Measurements from ENCODE around the gene NEIL1.

Gene NEIL1

GRCh38 chr15:75357976-75358673 lies 11.3 kb downstream of the NEIL1 start:
- DNase-seq: no peak

- no peak for DNase-seq
Measured at GRCh38 chr15:75358771-75359536, 12.1 kb downstream of the NEIL1 start.

GRCh38 chr15:75359537-75360250 lies 12.9 kb downstream of the NEIL1 start:
- DNase-seq: no peak

- DNase-seq: no peak
Measured at GRCh38 chr15:75360391-75360790, 13.6 kb downstream of the NEIL1 start.

- no peak for DNase-seq
Measured at GRCh38 chr15:75360856-75361255, 14.0 kb downstream of the NEIL1 start.

- no peak for DNase-seq
Measured at GRCh38 chr15:75361361-75361988, 14.6 kb downstream of the NEIL1 start.

- DNase-seq: no peak
Measured at GRCh38 chr15:75361989-75362641, 15.3 kb downstream of the NEIL1 start.

- no peak for DNase-seq
Measured at GRCh38 chr15:75362642-75363249, 15.9 kb downstream of the NEIL1 start.

- no peak for DNase-seq
Measured at GRCh38 chr15:75363786-75364185, 16.9 kb downstream of the NEIL1 start.

- no peak for DNase-seq
Measured at GRCh38 chr15:75364881-75365280, 18.0 kb downstream of the NEIL1 start.

- no peak for DNase-seq
Measured at GRCh38 chr15:75366163-75366562, 19.3 kb downstream of the NEIL1 start.

GRCh38 chr15:75367006-75367405 lies 20.2 kb downstream of the NEIL1 start:
- DNase-seq: no peak

GRCh38 chr15:75367406-75367912 lies 20.6 kb downstream of the NEIL1 start:
- no peak for DNase-seq

GRCh38 chr15:75367913-75368688 lies 21.3 kb downstream of the NEIL1 start, which contains the start of gene MAN2C1:
TSS of gene MAN2C1 (minus strand) at chr15:75368607. CDS start at chr15:75368583, 24 bp downstream.
- DNase-seq: peak in 13 of 14 donors; percentile 30 to 89 (median 79)

GRCh38 chr15:75368689-75369239 lies 21.9 kb downstream of the NEIL1 start:
- peak in 1 of 14 donors; percentile 68 for DNase-seq

GRCh38 chr15:75369897-75370581 lies 23.2 kb downstream of the NEIL1 start:
- DNase-seq: no peak

GRCh38 chr15:75371486-75371885 lies 24.6 kb downstream of the NEIL1 start:
- DNase-seq: no peak

- no peak for DNase-seq
Measured at GRCh38 chr15:75371901-75372688, 25.3 kb downstream of the NEIL1 start.

- no peak for DNase-seq
Measured at GRCh38 chr15:75380773-75381172, 33.9 kb downstream of the NEIL1 start.

Measured in C1 segment of cervical spinal cord (tissue), 14 donors.